Measurements from ENCODE around the gene VPS54.

Gene VPS54

DNA sequence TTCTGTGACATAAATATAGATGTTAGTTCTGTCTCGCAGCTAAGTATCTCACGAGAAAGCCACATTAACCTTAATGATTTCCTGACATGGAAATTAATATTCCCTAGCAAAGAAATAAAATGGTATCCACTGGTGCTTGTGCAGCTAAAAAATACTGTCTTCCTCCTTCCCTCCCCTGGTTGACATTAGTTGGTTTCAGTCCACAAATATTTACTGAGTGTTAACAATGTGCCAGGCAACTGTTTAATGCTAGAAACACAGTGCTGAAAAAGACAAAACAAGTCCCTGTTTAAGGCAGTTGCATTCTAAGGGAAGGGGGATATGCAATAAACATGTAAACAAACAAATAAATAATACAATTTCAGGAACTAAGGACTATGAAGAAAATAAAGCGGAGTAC, 44.2 kb upstream of the VPS54 start:
- Histone ChIP-seq H3K9me3 (ENCODE audit: control insufficient read depth, low read length) (no peaks in the 10 kb centered on the region), H3K27me3 (ENCODE audit: control insufficient read depth, insufficient read depth, low read length) (no peaks in the 10 kb centered on the region), H3K4me1 (no peaks in the 10 kb centered on the region), H2AFZ (no peak overlapping the region), H3K27ac (no peak overlapping the region), H3K9ac (no peak overlapping the region), H3K79me2 (no peaks in the 10 kb centered on the region), H3K4me3 (ENCODE audit: low read depth, low read length) (no peak overlapping the region), H3K4me2 (ENCODE audit: low read length) (no peak overlapping the region), H3K36me3 (ENCODE audit: control insufficient read depth, insufficient read depth, low read length) (no peaks in the 10 kb centered on the region)
- TF ChIP-seq, protein P1, sequence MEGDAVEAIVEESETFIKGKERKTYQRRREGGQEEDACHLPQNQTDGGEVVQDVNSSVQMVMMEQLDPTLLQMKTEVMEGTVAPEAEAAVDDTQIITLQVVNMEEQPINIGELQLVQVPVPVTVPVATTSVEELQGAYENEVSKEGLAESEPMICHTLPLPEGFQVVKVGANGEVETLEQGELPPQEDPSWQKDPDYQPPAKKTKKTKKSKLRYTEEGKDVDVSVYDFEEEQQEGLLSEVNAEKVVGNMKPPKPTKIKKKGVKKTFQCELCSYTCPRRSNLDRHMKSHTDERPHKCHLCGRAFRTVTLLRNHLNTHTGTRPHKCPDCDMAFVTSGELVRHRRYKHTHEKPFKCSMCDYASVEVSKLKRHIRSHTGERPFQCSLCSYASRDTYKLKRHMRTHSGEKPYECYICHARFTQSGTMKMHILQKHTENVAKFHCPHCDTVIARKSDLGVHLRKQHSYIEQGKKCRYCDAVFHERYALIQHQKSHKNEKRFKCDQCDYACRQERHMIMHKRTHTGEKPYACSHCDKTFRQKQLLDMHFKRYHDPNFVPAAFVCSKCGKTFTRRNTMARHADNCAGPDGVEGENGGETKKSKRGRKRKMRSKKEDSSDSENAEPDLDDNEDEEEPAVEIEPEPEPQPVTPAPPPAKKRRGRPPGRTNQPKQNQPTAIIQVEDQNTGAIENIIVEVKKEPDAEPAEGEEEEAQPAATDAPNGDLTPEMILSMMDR (IDR thresholded peaks at IDR 0.05), result no peak

DNA sequence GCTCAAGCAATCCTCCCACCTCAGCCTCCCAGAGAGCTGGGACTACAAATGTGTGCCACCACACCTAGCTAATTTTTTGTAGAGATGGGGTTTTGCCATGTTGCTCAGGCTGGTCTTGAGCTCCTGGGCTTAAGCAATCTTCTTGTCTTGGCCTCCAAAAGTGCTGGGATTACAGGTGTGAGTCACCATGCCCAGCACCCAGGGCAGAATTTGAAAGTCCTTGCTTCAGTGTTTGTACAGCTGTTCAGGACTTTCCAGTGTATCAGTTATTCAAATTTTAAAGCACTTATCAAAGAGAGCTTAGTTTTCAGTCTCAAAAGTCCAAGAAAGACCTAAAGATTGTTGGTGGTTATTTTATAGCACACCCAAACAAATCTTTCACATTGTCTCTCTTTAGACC, 43.6 kb upstream of the VPS54 start:
- no peaks in the 10 kb centered on the region for H3K36me3 ChIP-seq (ENCODE audit: control insufficient read depth, insufficient read depth, low read length)
- H3K27me3 ChIP-seq (ENCODE audit: control insufficient read depth, insufficient read depth, low read length), result no peaks in the 10 kb centered on the region
- no peak overlapping the region for H3K9ac ChIP-seq
- no peak overlapping the region for H3K4me2 ChIP-seq (ENCODE audit: low read length)
- H3K4me1 ChIP-seq, result no peaks in the 10 kb centered on the region
- no peak overlapping the region for H3K4me3 ChIP-seq (ENCODE audit: low read depth, low read length)
- no peaks in the 10 kb centered on the region for H3K79me2 ChIP-seq
- TF ChIP-seq, protein P1 (IDR thresholded peaks at IDR 0.05), result no peak
- no peak overlapping the region for H3K27ac ChIP-seq
- H3K9me3 ChIP-seq (ENCODE audit: control insufficient read depth, low read length), result no peaks in the 10 kb centered on the region
- H2AFZ ChIP-seq, result peak overlapping the region; percentile 6

DNA sequence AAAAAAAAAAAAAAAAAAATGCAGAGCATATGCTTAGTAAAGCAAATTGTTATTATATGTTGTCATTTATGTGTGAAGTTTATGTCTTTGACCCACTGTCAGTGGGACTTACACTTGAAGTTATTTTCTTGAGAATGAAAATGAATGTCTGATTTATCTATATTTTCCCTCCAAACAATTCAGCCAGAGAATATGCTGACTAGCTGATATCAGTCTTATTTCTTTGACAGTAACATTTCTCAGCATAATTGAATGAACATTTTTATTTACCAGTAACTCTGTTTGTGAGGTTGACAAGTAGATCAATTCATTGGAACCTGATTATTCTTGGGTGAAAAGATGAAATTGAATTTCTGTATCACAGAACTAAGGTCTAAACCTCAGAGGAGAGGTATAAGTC, 40.0 kb upstream of the VPS54 start:
- TF ChIP-seq, protein P1 (IDR thresholded peaks at IDR 0.05), result no peak
- H3K9me3 ChIP-seq (ENCODE audit: control insufficient read depth, low read length), result no peaks in the 10 kb centered on the region
- no peak overlapping the region for H3K9ac ChIP-seq
- H3K27ac ChIP-seq, result no peak overlapping the region
- H3K4me1 ChIP-seq, result no peaks in the 10 kb centered on the region
- H3K4me3 ChIP-seq (ENCODE audit: low read depth, low read length), result no peak overlapping the region
- H3K27me3 ChIP-seq (ENCODE audit: control insufficient read depth, insufficient read depth, low read length), result no peaks in the 10 kb centered on the region
- H3K4me2 ChIP-seq (ENCODE audit: low read length), result no peak overlapping the region
- H2AFZ ChIP-seq, result no peak overlapping the region
- H3K36me3 ChIP-seq (ENCODE audit: control insufficient read depth, insufficient read depth, low read length), result no peaks in the 10 kb centered on the region
- H3K79me2 ChIP-seq, result no peaks in the 10 kb centered on the region

DNA sequence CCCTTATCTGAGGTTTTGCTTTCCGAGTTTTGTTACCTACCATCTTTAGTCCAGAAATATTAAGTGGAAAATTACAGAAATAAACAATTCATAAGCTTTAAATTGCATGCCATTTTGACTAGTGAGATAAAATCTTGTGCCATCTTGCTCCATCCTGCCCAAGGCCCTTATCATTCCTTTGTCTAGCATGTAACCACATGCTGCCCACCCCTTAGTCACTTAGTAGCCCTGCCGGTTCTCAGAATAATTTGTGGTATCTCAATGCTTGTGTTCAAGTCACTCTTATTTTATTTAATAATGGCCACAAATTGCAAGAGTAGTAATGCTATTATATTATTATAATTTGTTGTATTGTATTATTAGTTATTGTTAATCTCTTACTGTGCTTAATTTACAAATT, 36.8 kb upstream of the VPS54 start:
- no peaks in the 10 kb centered on the region for H3K27me3 ChIP-seq (ENCODE audit: control insufficient read depth, insufficient read depth, low read length)
- H3K36me3 ChIP-seq (ENCODE audit: control insufficient read depth, insufficient read depth, low read length), result no peaks in the 10 kb centered on the region
- no peaks in the 10 kb centered on the region for H3K79me2 ChIP-seq
- H3K4me2 ChIP-seq (ENCODE audit: low read length), result no peak overlapping the region
- TF ChIP-seq, protein P1 (IDR thresholded peaks at IDR 0.05), result no peak
- H2AFZ ChIP-seq, result no peak overlapping the region
- no peaks in the 10 kb centered on the region for H3K4me1 ChIP-seq
- no peak overlapping the region for H3K9ac ChIP-seq
- no peak overlapping the region for H3K4me3 ChIP-seq (ENCODE audit: low read depth, low read length)
- H3K27ac ChIP-seq, result no peak overlapping the region
- no peaks in the 10 kb centered on the region for H3K9me3 ChIP-seq (ENCODE audit: control insufficient read depth, low read length)

DNA sequence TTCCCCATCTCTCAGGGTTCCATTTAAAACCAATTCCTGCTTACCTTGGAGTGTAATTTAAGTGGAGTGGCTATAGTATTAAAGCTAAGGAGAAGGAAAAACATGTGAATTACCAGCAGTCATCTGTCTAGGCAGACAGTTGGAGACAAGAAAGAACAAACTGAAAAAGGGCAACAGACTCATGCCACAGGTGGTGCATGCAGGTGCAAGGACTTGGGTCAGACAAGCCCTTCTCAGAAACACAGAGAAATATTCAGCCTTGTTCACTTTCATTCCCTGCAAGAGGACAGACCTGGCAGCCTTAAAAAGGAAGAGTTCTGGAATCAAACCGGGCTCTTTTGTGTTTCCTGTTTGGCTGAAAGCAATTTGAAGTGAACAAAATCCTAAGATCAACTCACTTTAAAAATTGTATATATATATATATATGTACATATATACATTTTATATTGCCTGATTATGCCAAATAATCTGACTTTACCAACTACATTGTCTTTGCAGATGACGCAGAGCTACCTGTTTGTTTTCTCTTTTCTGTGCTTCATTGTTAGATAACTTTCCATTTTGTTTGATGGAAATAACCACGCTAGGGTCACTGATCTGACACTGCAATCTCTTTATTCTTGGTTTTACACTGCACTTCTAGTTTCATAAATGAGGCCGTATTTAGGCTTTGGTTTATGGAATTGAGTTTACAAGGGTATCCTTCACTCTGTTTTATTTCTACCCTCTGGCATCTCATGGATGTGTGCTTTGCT, 35.1 kb upstream of the VPS54 start:
- Histone ChIP-seq H3K9ac (no peak overlapping the region), H3K4me1 (peaks cover 5% of the 10 kb centered on the region), H2AFZ (no peak overlapping the region), H3K36me3 (ENCODE audit: control insufficient read depth, insufficient read depth, low read length) (no peaks in the 10 kb centered on the region), H3K4me2 (ENCODE audit: low read length) (no peak overlapping the region), H3K4me3 (ENCODE audit: low read depth, low read length) (no peak overlapping the region), H3K9me3 (ENCODE audit: control insufficient read depth, low read length) (no peaks in the 10 kb centered on the region), H3K79me2 (no peaks in the 10 kb centered on the region), H3K27ac (no peak overlapping the region), H3K27me3 (ENCODE audit: control insufficient read depth, insufficient read depth, low read length) (no peaks in the 10 kb centered on the region)
- TF ChIP-seq, protein P1 (IDR thresholded peaks at IDR 0.05), result no peak

Measured in parathyroid adenoma (tissue), 2 donors.